ENCODE measurements around the gene GSS. TPM values are rescaled to one million over a fixed set of nuclear protein-coding genes. Genes with fewer than 3 reads are reported as not detected.

Gene GSS
- total RNA-seq, 4 donors from 2014 or later: 61.3 to 75.2 (median 64.5) TPM

DNA sequence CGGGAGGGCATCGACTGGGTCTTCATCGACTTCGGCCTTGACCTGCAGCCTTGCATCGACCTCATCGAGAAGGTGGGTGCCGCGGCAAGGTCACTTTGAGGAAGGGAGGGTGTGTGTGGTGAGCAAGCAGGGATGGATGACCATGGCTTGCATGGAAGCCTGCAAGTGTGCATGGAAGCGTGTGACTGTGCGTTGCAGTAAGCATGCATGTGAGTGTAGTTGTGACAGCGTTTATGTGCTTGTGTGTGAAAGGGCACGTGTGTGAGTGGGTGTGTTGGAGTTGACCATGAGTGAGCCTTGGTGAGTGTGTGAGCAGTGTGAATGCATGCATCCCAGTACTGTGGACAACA is 32.6 kb upstream of the GSS start:
- peaks cover 0 to 6% (median 0%) of the 10 kb centered on the region in 3 donors for H3K36me3 ChIP-seq
- WGBS, 2 donors: 82% methylated on average over 4 to 12 of the region's 12 CpGs
- intact Hi-C loops (cut with DNase I): no loop called here
- H3K4me3 ChIP-seq: no peak overlapping the region
- DNase-seq: no peak
- H3K27me3 ChIP-seq: peaks cover 0 to 34% (median 6%) of the 10 kb centered on the region in 4 donors
- TF ChIP-seq, protein P1, sequence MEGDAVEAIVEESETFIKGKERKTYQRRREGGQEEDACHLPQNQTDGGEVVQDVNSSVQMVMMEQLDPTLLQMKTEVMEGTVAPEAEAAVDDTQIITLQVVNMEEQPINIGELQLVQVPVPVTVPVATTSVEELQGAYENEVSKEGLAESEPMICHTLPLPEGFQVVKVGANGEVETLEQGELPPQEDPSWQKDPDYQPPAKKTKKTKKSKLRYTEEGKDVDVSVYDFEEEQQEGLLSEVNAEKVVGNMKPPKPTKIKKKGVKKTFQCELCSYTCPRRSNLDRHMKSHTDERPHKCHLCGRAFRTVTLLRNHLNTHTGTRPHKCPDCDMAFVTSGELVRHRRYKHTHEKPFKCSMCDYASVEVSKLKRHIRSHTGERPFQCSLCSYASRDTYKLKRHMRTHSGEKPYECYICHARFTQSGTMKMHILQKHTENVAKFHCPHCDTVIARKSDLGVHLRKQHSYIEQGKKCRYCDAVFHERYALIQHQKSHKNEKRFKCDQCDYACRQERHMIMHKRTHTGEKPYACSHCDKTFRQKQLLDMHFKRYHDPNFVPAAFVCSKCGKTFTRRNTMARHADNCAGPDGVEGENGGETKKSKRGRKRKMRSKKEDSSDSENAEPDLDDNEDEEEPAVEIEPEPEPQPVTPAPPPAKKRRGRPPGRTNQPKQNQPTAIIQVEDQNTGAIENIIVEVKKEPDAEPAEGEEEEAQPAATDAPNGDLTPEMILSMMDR (IDR thresholded peaks at IDR 0.05): no peak
- TF ChIP-seq POLR2A (IDR thresholded peaks at IDR 0.05): no peak
- H3K4me1 ChIP-seq: peaks cover 0 to 16% (median 4%) of the 10 kb centered on the region in 3 donors
- H3K27ac ChIP-seq: no peak overlapping the region
- H3K9me3 ChIP-seq: no peaks in the 10 kb centered on the region

DNA sequence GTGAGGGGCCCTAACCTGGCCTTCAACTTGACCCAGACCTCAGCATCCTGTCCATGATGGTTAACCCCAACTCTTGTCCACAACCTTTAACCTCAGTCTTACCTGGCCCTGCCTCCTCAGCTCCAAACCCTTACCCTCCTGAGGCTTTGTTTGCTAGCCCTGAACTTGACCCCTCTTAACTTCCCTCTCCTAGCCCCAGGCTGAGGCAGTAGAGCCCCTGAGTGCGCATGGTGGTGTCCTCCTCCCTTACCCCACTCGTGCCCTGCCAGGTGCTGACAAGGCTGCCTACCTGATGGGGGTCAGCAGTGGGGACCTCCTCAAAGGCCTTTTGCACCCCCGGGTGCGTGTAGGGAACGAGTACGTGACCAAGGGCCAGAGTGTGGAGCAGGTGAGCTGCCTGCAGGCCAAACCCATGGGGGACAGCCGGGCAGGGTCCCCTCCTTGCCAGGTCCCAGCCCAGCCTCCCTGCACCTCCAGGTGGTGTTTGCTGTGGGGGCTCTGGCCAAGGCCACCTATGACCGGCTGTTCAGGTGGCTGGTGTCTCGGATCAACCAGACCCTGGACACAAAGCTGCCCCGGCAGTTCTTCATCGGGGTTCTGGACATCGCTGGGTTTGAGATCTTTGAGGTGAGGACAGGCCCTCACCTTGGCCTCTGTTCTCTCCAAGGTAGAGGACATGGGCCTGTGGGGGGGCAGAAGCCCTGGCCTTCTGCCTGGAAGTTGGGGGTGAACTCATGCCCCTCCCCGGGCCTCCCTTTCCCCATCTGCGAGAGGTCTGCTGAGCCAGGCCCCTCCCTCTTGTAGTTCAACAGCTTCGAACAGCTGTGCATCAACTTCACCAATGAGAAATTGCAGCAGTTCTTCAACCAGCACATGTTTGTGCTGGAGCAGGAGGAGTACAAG is 31.9 kb upstream of the GSS start:
- peaks cover 0 to 16% (median 4%) of the 10 kb centered on the region in 3 donors for H3K4me1 ChIP-seq
- no peak overlapping the region for H3K27ac ChIP-seq
- no peaks in the 10 kb centered on the region for H3K36me3 ChIP-seq
- H3K9me3 ChIP-seq: no peaks in the 10 kb centered on the region
- intact Hi-C loops (cut with DNase I): no loop called here
- no peak for DNase-seq
- H3K4me3 ChIP-seq: no peak overlapping the region
- WGBS, 2 donors: 25 to 60% methylated on average over 1 to 5 of the region's 15 CpGs
- TF ChIP-seq, protein P1 (IDR thresholded peaks at IDR 0.05): no peak
- no peak for TF ChIP-seq POLR2A (IDR thresholded peaks at IDR 0.05)
- H3K27me3 ChIP-seq: peaks cover 0 to 40% (median 6%) of the 10 kb centered on the region in 4 donors

DNA sequence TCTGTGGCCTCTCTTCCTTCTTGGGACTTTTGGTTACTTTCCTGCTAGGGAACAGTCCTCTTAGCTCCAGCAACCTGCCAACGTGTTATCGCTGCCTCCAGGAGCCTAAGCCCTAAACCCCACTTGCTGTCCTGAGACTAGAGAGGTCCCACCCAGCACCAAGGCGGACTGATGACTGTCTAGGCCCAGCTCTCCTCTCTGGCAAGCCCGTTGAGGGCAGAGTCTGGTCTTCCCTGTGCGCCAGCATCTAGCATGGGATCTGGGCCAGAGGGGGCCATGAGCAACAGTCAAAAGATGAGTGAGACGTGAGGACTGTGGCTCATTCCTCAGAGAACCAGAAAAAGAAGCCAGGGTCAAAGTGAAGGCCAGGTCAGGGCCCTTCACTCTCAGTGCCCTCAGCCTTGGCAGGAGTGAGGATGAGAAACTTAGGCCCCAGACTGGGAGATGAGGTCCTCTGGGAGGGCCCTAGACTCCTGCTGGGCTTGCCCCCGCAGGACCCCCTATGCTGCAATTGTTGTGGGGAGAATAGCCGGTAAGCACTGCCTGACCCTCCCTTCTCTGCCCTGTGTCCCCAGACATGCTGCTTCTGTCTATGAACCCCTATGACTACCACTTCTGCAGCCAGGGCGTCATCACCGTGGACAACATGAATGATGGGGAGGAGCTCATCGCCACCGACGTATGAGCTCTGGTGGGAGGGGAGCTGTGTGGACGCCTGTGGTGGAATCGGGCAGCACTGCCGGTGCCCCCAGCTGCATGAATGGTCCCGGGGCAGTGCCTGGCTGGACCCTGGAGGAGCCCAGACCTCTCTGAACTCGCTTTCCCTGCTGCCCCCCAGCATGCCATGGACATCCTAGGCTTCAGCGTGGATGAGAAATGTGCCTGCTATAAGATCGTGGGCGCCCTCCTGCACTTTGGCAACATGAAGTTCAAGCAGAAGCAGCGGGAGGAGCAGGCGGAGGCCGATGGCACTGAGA is 31.0 kb upstream of the GSS start:
- Histone ChIP-seq H3K27ac (no peak overlapping the region), H3K4me1 (peaks cover 0 to 16% (median 4%) of the 10 kb centered on the region in 3 donors), H3K4me3 (no peak overlapping the region), H3K27me3 (peaks cover 0 to 48% (median 6%) of the 10 kb centered on the region in 4 donors), H3K9me3 (no peaks in the 10 kb centered on the region), H3K36me3 (no peaks in the 10 kb centered on the region)
- WGBS, 2 donors: 73 to 74% methylated on average over 4 to 8 of the region's 24 CpGs
- TF ChIP-seq, protein P1 (IDR thresholded peaks at IDR 0.05): no peak
- TF ChIP-seq POLR2A (IDR thresholded peaks at IDR 0.05): no peak
- no peak for DNase-seq
- intact Hi-C loops (cut with DNase I): no loop called here

DNA sequence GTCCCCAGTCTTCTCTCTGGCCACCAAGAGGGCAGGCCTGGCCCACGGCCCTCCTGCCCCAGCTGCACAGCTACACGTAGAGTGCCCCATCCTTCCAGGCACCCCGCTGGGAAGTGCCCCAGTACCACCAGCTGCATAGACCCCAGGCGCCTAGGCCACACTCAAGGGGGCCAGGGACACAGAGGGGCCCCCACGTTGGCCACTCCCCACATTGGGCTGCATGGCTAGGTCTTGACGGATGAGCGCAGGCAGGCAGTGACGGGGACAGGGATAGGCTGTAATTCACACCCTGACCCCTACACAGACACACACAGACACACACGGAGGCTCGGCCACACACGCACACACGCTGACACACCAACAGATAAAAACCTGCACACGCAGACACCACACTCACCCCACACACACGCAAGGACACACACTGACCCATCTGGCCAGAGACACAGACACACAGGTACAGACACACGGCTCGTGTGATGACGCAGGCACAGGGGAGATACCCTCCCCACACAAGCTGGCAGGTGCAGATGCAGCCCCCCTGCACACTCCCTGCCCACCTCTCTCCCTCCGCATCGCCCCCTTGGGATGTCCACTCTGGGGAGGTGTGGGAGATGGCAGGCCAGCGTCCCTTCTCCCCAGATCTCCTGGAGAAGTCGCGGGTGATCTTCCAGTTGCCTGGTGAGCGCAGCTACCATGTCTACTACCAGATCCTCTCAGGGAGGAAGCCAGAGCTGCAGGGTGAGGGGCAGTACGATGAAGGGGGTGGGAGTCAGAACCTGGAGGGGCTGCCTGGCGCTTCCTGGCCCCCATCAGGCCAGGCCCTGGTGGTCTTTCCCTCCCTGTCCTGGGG is 30.1 kb upstream of the GSS start:
- WGBS, 2 donors: 68 to 88% methylated on average over 3 to 5 of the region's 25 CpGs
- no peak for DNase-seq
- no peak overlapping the region for H3K27ac ChIP-seq

More for the DNA sequence above, 30.1 kb upstream of the GSS start:
- intact Hi-C loops (cut with DNase I): no loop called here
- Histone ChIP-seq H3K4me1 (peaks cover 0 to 16% (median 4%) of the 10 kb centered on the region in 3 donors), H3K4me3 (no peak overlapping the region), H3K36me3 (no peaks in the 10 kb centered on the region), H3K9me3 (no peaks in the 10 kb centered on the region), H3K27me3 (peaks cover 0 to 55% (median 6%) of the 10 kb centered on the region in 4 donors)
- TF ChIP-seq POLR2A (IDR thresholded peaks at IDR 0.05): no peak
- TF ChIP-seq, protein P1 (IDR thresholded peaks at IDR 0.05): no peak

Data from esophagus squamous epithelium (tissue), 5 donors.